Activated T-helper 2 cell treated with anti-CD3 and anti-CD28 coated beads, Interferon-gamma antibody, Interleukin-2, Interleukin-4, amounts not matched to agents 10 μg/mL and 5 μg/mL and 100 μg/mL, durations not matched to agents 14 hours and 24 hours and 36 hours (primary cell): ENCODE data around the gene PADI2. TPM values are rescaled to one million over a fixed set of nuclear protein-coding genes. Genes with fewer than 3 reads are reported as not detected.

Experiments used
- DNase-seq: peaks from one replicate; pipeline ENCODE4 v3.0.0; 2021; ENCODE audit warnings: low spot score
- H3K27ac Mint-ChIP-seq: one replicate; pipeline ENCODE4 v1.8.0; 2021; ENCODE audit warnings: mixed read lengths
- H3K27me3 Mint-ChIP-seq: one replicate; pipeline ENCODE4 v1.8.0; 2021; ENCODE audit warnings: low read depth, mixed read lengths
- H3K36me3 Mint-ChIP-seq: one replicate; pipeline ENCODE4 v1.8.0; 2021; ENCODE audit warnings: low read depth, mixed read lengths
- H3K4me1 Mint-ChIP-seq: one replicate; pipeline ENCODE4 v1.8.0; 2021; ENCODE audit warnings: low read depth, mixed read lengths
- H3K4me3 Mint-ChIP-seq: one replicate; pipeline ENCODE4 v1.8.0; 2021; ENCODE audit warnings: low read depth, mild to moderate bottlenecking, moderate library complexity, mixed read lengths
- H3K9me3 Mint-ChIP-seq: one replicate; pipeline ENCODE4 v1.8.0; 2021; ENCODE audit warnings: mixed read lengths
- intact Hi-C: fragments of 100-400 bp; cut with micrococcal nuclease; formaldehyde crosslinking; loops from one replicate; pipeline ENCODE4 v1.15.1; 2023
- total RNA-seq: library from RNA; stranded (reverse); gene quantifications from 2 replicates; pipeline ENCODE4 v1.2.3, GENCODE V29; 2022

The PADI2 gene
- total RNA-seq, 1 donor from 2014 or later: 0.14 TPM

DNA sequence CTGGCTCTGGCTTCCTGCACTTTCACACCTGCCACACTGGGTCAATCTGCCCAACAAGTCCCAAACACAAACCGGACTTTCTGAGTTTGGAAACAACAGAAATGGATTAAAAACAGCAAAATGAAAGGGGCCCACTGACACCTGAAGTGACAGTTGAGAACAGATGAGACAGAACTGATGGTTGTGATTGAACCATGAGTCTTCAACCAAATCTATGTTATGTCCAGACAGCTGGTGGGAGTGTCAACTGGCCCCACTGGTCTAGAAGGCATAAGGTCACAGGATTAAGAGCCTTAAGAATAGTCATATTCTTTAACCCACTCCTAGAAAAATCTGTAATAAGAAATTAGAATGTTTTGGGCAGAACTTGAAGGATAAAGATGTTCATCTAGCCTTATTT lies 94.5 kb downstream of the PADI2 start:
- intact Hi-C loops: no loop called here
- Mint-ChIP-seq H3K36me3 (peaks cover 68% of the 10 kb centered on the region), H3K4me1 (no peaks in the 10 kb centered on the region), H3K27me3 (no peaks in the 10 kb centered on the region), H3K9me3 (no peaks in the 10 kb centered on the region), H3K27ac (no peak overlapping the region), H3K4me3 (no peak overlapping the region)
- DNase-seq: no peak

GRCh38 chr1:17023573-17023972 lies 95.7 kb downstream of the PADI2 start:
- intact Hi-C loops: no loop called here
- Mint-ChIP-seq H3K4me1 (peaks cover 8% of the 10 kb centered on the region), H3K9me3 (no peaks in the 10 kb centered on the region), H3K27me3 (no peaks in the 10 kb centered on the region), H3K4me3 (no peak overlapping the region), H3K36me3 (peaks cover 72% of the 10 kb centered on the region), H3K27ac (no peak overlapping the region)
- DNase-seq: no peak

GRCh38 chr1:17023102-17023501 lies 96.1 kb downstream of the PADI2 start:
- DNase-seq: no peak
- Mint-ChIP-seq H3K27ac (no peak overlapping the region), H3K36me3 (peaks cover 71% of the 10 kb centered on the region), H3K9me3 (no peaks in the 10 kb centered on the region), H3K27me3 (no peaks in the 10 kb centered on the region), H3K4me3 (no peak overlapping the region), H3K4me1 (peaks cover 8% of the 10 kb centered on the region)
- intact Hi-C loops: no loop called here

GRCh38 chr1:17021896-17022295 lies 97.4 kb downstream of the PADI2 start:
- H3K36me3 Mint-ChIP-seq: peaks cover 66% of the 10 kb centered on the region
- no peak overlapping the region for H3K27ac Mint-ChIP-seq
- no peak overlapping the region for H3K4me3 Mint-ChIP-seq
- H3K4me1 Mint-ChIP-seq: peaks cover 8% of the 10 kb centered on the region
- no peaks in the 10 kb centered on the region for H3K9me3 Mint-ChIP-seq
- no peaks in the 10 kb centered on the region for H3K27me3 Mint-ChIP-seq
- no peak for DNase-seq
- intact Hi-C loops: no loop called here

GRCh38 chr1:17020502-17020901 lies 98.7 kb downstream of the PADI2 start:
- no peak overlapping the region for H3K4me3 Mint-ChIP-seq
- intact Hi-C loops: no loop called here
- H3K9me3 Mint-ChIP-seq: no peaks in the 10 kb centered on the region
- peaks cover 62% of the 10 kb centered on the region for H3K36me3 Mint-ChIP-seq
- no peaks in the 10 kb centered on the region for H3K27me3 Mint-ChIP-seq
- H3K27ac Mint-ChIP-seq: no peak overlapping the region
- no peak for DNase-seq
- H3K4me1 Mint-ChIP-seq: peaks cover 8% of the 10 kb centered on the region

- Mint-ChIP-seq H3K4me1 (peaks cover 10% of the 10 kb centered on the region), H3K27ac (no peak overlapping the region), H3K4me3 (no peak overlapping the region), H3K9me3 (no peaks in the 10 kb centered on the region), H3K36me3 (peaks cover 54% of the 10 kb centered on the region), H3K27me3 (no peaks in the 10 kb centered on the region)
- intact Hi-C loops: loop anchor here (10.0 kb wide), 1 partner anchor 54 kb away; no protein-coding TSS in a partner anchor
- no peak for DNase-seq
These were observed 100.4 kb downstream of the PADI2 start for GRCh38 chr1:17018849-17019248.

- DNase-seq: no peak
- Mint-ChIP-seq H3K9me3 (no peaks in the 10 kb centered on the region), H3K27me3 (no peaks in the 10 kb centered on the region), H3K4me1 (peaks cover 10% of the 10 kb centered on the region), H3K27ac (no peak overlapping the region), H3K4me3 (no peak overlapping the region), H3K36me3 (peaks cover 40% of the 10 kb centered on the region)
- intact Hi-C loops: loop anchor here (10.0 kb wide), 1 partner anchor 53 kb away; no protein-coding TSS in a partner anchor
These were observed 101.8 kb downstream of the PADI2 start for GRCh38 chr1:17017435-17017834.

Other genes with a start within 250 kb of the PADI2 start
- gene RNU1-2, start 223.5 kb downstream of the PADI2 start, total RNA-seq: 2,033 and 2,369 TPM in 2 replicates
- gene CROCC, start 197.5 kb downstream of the PADI2 start, total RNA-seq: 25.7 and 28.6 TPM in 2 replicates
- 0.32 TPM in 1 of 2 replicates, not detected in the other for gene MFAP2, start 138.8 kb downstream of the PADI2 start, total RNA-seq
- gene ATP13A2, start 107.5 kb downstream of the PADI2 start, total RNA-seq: 47.6 and 50.2 TPM in 2 replicates
- 117 and 124 TPM in 2 replicates for gene SDHB, start 65.4 kb downstream of the PADI2 start, total RNA-seq
- gene PADI1, start 85.7 kb upstream of the PADI2 start, total RNA-seq: not detected in 2 replicates
- not detected in 2 replicates for gene PADI3, start 129.6 kb upstream of the PADI2 start, total RNA-seq
- not detected in 2 replicates for gene PADI4, start 188.7 kb upstream of the PADI2 start, total RNA-seq